DND-41 (cell line): ENCODE results near the gene RYR2.

Source experiments
- EZH2 ChIP-seq: IDR thresholded peaks from 3 replicates; pipeline ENCODE4 v1.6.1; 2012; ENCODE audit warnings: borderline replicate concordance, low read depth, mild to moderate bottlenecking, moderate library complexity, low read length, inconsistent platforms; ENCODE audit not compliant: severe bottlenecking
- TF ChIP-seq, protein P1 (sequence below): IDR thresholded peaks from 2 replicates; pipeline ENCODE4 v1.5.1; 2012; ENCODE audit warnings: borderline replicate concordance, low read length, moderate library complexity, mild to moderate bottlenecking; ENCODE audit not compliant: poor library complexity, severe bottlenecking; ENCODE audit errors: extremely low read depth

DNA sequence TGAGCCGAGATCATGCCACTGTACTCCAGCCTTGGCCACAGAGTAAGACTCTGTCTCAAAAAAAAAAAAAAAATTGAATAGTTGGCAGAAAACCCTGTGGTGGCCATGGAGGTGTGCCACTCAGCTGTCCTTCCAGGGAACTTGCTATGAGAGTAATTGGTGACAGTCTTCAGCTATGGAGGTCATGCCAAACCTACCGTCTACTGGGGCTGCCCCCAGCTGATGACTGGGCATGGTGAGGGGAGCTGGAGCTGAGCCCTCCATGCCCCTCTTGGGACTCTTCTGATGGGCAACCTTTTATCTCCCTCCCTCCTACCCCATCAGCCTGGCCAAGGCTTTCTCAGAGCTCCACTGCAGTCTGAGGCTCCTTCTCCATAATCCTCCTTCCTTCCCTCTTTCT, 84.2 kb downstream of the RYR2 start:
- no peak for TF ChIP-seq EZH2
- TF ChIP-seq, protein P1, sequence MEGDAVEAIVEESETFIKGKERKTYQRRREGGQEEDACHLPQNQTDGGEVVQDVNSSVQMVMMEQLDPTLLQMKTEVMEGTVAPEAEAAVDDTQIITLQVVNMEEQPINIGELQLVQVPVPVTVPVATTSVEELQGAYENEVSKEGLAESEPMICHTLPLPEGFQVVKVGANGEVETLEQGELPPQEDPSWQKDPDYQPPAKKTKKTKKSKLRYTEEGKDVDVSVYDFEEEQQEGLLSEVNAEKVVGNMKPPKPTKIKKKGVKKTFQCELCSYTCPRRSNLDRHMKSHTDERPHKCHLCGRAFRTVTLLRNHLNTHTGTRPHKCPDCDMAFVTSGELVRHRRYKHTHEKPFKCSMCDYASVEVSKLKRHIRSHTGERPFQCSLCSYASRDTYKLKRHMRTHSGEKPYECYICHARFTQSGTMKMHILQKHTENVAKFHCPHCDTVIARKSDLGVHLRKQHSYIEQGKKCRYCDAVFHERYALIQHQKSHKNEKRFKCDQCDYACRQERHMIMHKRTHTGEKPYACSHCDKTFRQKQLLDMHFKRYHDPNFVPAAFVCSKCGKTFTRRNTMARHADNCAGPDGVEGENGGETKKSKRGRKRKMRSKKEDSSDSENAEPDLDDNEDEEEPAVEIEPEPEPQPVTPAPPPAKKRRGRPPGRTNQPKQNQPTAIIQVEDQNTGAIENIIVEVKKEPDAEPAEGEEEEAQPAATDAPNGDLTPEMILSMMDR = no peak
